Activated CD8-positive, alpha-beta T cell treated with anti-CD3 and anti-CD28 coated beads for 36 hours (primary cell): ENCODE measurements around the gene EXOC3. TPM values are rescaled to one million over a fixed set of nuclear protein-coding genes. Genes with fewer than 3 reads are reported as not detected.

ENCODE experiments used
- ATAC-seq: fragments of 200-7000 bp; cut with Tn5 transposase; one replicate; pipeline ENCODE4 v1.10.0; 2021; ENCODE audit warnings: mild to moderate bottlenecking, moderate library complexity
- CTCF ChIA-PET: fragments of 350-600 bp; sonication (Branson Sonifier 250); formaldehyde crosslinking; loops from one replicate; lab custom pipeline; 2021; ENCODE audit warnings: antibody characterized with exemption; lab: Charles Lee
- POLR2A ChIA-PET: fragments of 350-600 bp; sonication (Branson Sonifier 250); formaldehyde crosslinking; loops from one replicate; lab custom pipeline; 2021; ENCODE audit warnings: antibody characterized with exemption; lab: Charles Lee
- DNase-seq: peaks from one replicate; pipeline ENCODE4 v3.0.0-alpha.2; 2020
- H3K27ac Mint-ChIP-seq: one replicate; pipeline ENCODE4 v1.8.0; 2021; ENCODE audit warnings: mild to moderate bottlenecking, mixed read lengths
- H3K27me3 Mint-ChIP-seq: one replicate; pipeline ENCODE4 v1.8.0; 2021; ENCODE audit warnings: mixed read lengths
- H3K36me3 Mint-ChIP-seq: one replicate; pipeline ENCODE4 v1.8.0; 2021; ENCODE audit warnings: low read depth, mixed read lengths
- H3K4me1 Mint-ChIP-seq: one replicate; pipeline ENCODE4 v1.8.0; 2021; ENCODE audit warnings: low read depth, mixed read lengths
- H3K4me3 Mint-ChIP-seq: one replicate; pipeline ENCODE4 v1.8.0; 2021; ENCODE audit warnings: mild to moderate bottlenecking, moderate library complexity, mixed read lengths
- H3K9me3 Mint-ChIP-seq: one replicate; pipeline ENCODE4 v1.8.0; 2021; ENCODE audit warnings: mixed read lengths
- intact Hi-C: fragments of 100-400 bp; cut with micrococcal nuclease; formaldehyde crosslinking; loops from one replicate; pipeline ENCODE4 v1.10.0; 2022
- total RNA-seq, 2 experiments: library from RNA; stranded (reverse); gene quantifications; one replicate each; pipeline ENCODE4 v1.2.3, GENCODE V29; 2021
- TF ChIP-seq, protein P1 (sequence below): fragments of 200-600 bp; IDR thresholded peaks from one replicate; pipeline ENCODE4 v1.8.0; 2022; ENCODE audit warnings: antibody characterized with exemption, mild to moderate bottlenecking

EXOC3 gene
- total RNA-seq, 2 experiments from 2014 or later = 65.9 to 67.6 TPM

DNA sequence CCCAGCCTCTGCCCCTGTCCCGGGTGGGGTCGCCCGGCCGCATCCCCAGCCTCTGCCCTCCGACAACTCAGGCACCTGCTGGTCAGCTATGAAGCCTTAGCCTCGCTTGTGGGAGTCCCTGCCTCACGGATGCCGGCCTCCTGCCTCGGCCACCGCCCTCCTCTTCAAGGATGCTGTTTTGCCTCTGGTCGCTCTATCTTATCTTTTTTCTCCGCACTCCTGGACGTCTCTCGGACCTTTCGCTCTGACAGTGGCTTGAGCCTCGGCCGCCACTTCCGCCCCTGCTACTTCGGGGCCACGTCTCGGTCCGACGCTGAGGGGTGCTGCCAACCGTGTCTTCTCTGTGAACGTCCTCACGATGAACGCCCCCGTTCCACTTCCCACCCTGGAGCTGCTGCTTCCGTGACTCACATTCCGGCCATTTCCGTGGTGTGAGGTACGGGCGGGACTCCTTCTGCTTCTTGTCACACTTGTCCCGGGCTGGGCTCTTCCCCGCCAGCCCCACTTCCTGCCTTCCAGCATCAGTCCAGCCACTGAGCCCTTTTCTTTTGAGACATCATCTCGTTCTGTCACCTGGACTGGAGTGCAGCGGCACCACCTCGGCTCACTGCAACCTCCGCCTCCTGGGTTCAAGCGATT lies 55.0 kb downstream of the EXOC3 start:
- Mint-ChIP-seq H3K4me1 (no peaks in the 10 kb centered on the region), H3K4me3 (no peak overlapping the region), H3K27me3 (peaks cover 8% of the 10 kb centered on the region), H3K9me3 (no peaks in the 10 kb centered on the region), H3K27ac (no peak overlapping the region), H3K36me3 (no peaks in the 10 kb centered on the region)
- ChIA-PET POLR2A (no interaction called here), CTCF (no interaction called here)
- ATAC-seq (no peak), DNase-seq (no peak)
- TF ChIP-seq, protein P1, sequence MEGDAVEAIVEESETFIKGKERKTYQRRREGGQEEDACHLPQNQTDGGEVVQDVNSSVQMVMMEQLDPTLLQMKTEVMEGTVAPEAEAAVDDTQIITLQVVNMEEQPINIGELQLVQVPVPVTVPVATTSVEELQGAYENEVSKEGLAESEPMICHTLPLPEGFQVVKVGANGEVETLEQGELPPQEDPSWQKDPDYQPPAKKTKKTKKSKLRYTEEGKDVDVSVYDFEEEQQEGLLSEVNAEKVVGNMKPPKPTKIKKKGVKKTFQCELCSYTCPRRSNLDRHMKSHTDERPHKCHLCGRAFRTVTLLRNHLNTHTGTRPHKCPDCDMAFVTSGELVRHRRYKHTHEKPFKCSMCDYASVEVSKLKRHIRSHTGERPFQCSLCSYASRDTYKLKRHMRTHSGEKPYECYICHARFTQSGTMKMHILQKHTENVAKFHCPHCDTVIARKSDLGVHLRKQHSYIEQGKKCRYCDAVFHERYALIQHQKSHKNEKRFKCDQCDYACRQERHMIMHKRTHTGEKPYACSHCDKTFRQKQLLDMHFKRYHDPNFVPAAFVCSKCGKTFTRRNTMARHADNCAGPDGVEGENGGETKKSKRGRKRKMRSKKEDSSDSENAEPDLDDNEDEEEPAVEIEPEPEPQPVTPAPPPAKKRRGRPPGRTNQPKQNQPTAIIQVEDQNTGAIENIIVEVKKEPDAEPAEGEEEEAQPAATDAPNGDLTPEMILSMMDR = no peak
- intact Hi-C loops = no loop called here

DNA sequence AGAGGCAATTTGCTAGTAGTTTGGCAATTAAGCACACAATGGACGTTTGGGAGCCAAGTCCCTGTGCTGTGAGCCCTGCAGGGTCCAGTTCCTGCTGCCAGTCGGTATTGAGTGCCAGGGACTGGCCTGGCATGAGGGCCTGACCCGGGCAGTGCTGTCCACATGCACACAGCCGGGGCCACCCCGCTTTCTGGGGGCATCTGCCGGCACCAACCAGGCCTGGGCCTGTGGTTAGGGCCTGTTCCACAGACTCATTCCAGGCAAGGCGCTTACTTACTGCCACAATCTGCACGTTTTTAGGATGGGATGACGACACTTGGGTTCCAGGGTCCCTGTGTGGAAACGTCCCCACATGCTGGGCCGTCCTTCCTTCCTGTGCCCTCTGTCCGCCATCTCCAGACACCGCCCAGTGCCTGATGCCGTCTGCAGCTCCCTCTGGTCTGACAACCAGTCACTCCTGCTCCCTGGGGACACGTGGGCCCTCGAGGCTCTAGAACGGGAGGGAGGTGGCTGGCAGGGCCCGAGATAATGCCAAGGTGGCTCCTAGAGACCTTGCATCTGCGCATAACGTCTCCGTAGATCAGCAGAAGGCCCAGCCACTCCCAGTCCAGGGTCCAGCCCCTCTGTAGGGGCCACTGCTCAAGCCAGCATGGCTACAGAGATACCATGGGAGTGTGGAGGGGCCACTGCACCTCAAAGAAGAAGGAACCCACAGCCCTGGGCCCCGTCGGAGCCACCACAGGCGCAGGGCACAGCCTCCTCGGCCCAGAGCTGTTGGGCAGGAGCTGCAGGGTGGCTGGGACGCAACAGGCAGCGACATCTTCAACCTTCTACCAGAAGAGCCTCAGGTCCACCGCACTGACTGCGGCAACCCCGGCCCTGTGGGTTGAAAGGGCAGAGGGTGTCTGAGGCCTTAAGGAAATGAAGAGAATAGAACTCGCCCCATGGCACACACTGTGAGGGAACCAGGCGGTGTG lies 56.5 kb downstream of the EXOC3 start:
- Mint-ChIP-seq H3K36me3 (no peaks in the 10 kb centered on the region), H3K27ac (no peak overlapping the region), H3K9me3 (no peaks in the 10 kb centered on the region), H3K4me1 (no peaks in the 10 kb centered on the region), H3K4me3 (no peak overlapping the region), H3K27me3 (peaks cover 12% of the 10 kb centered on the region)
- ChIA-PET POLR2A (no interaction called here), CTCF (no interaction called here)
- no peak for ATAC-seq
- intact Hi-C loops = no loop called here
- TF ChIP-seq, protein P1 = no peak
- no peak for DNase-seq

DNA sequence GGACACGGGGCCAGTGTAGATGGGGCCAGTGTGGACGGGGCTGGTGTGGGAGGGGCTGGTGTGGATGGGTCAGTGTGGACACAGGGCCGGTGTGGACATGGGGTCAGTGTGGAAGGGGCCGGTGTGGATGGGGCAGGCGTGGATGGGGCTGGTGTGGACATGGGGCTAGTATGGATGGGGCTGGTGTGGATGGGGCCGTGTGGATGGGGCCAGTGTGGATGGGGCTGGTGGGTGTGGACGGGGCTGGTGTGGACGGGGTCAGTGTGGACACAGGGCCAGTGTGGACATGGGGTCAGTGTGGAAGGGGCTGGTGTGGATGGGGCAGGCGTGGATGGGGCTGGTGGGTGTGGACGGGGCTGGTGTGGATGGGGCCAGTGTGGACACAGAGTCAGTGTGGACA lies 57.5 kb downstream of the EXOC3 start:
- ChIA-PET CTCF (no interaction called here), POLR2A (no interaction called here)
- H3K27me3 Mint-ChIP-seq = peaks cover 12% of the 10 kb centered on the region
- H3K4me1 Mint-ChIP-seq = no peaks in the 10 kb centered on the region
- DNase-seq = no peak
- TF ChIP-seq, protein P1 = no peak
- intact Hi-C loops = no loop called here
- no peak overlapping the region for H3K4me3 Mint-ChIP-seq
- ATAC-seq = no peak
- no peaks in the 10 kb centered on the region for H3K9me3 Mint-ChIP-seq
- no peaks in the 10 kb centered on the region for H3K36me3 Mint-ChIP-seq
- H3K27ac Mint-ChIP-seq = no peak overlapping the region

DNA sequence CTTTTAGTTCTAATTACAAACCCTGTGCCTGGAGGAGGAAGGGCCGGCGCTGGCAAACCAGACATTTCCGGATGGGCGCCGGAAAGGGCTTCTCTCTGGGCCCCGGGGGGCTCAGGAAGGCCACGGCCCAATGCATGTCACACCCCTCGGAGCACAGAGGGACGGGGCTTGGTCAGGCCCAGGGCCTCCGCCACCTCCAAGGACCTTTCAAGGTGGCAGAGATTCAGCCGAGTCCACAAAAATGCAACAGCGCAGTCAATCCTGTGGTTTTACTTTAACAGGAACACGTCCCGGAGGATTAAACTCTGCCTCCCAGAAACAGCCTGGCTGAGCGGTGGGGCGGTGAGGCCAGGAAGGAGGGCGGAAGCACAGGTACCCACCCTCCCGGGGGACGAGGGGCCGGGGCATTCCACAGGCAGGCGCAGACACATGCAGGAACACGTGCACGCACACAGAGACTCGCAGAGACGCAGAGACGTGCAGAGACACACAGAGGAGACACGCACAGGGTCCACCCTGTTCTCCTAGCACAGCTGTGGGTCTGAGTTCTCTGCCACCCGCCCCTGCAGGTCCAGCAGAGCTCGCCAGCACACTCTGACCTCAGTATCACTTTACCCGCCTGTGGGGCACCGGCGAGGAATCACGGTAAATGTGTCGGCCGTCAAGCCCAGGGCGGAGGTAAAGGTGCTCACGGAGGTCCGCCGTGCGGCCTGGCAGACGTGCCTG lies 58.3 kb downstream of the EXOC3 start:
- TF ChIP-seq, protein P1 = no peak
- no peak for DNase-seq
- Mint-ChIP-seq H3K4me1 (no peaks in the 10 kb centered on the region), H3K27me3 (peaks cover 12% of the 10 kb centered on the region), H3K36me3 (no peaks in the 10 kb centered on the region), H3K4me3 (no peak overlapping the region), H3K9me3 (no peaks in the 10 kb centered on the region), H3K27ac (no peak overlapping the region)
- CTCF ChIA-PET = no interaction called here
- ATAC-seq = no peak
- POLR2A ChIA-PET = no interaction called here
- intact Hi-C loops = no loop called here
